GM13977 (cell line): ENCODE measurements around the gene C1QTNF6.
A peak's percentile ranks its signal among the peaks of the same experiment; 100 is the strongest.
"Not testable (repeated sequence)": the region's sequence is repeated elsewhere in the genome, so short reads cannot be mapped to it uniquely, and the experiment has no call there.

Source experiments
- DNase-seq: peaks from one replicate; pipeline ENCODE4 v3.0.0; 2012; ENCODE audit warnings: low spot score
- in situ Hi-C: fragments of 300-500 bp; cut with MboI; formaldehyde crosslinking; loops from one replicate; pipeline ENCODE4 v1.12.0; 2022; ENCODE audit warnings: low sequenced_read_pairs, low pct_unique_long_range_greater_than_20kb, mixed read lengths, inconsistent platforms; ENCODE audit not compliant: unreplicated experiment
- TF ChIP-seq, protein P1 (sequence below): IDR thresholded peaks from 2 replicates; pipeline ENCODE4 v1.5.1; 2012; ENCODE audit warnings: mild to moderate bottlenecking, control low read depth; ENCODE audit not compliant: insufficient read depth; ENCODE audit errors: extremely low read depth, missing control alignments

The C1QTNF6 gene

GRCh38 chr22:37171662-37172061, 16.4 kb downstream of the C1QTNF6 start:
- DNase-seq: no peak
- TF ChIP-seq, protein P1, sequence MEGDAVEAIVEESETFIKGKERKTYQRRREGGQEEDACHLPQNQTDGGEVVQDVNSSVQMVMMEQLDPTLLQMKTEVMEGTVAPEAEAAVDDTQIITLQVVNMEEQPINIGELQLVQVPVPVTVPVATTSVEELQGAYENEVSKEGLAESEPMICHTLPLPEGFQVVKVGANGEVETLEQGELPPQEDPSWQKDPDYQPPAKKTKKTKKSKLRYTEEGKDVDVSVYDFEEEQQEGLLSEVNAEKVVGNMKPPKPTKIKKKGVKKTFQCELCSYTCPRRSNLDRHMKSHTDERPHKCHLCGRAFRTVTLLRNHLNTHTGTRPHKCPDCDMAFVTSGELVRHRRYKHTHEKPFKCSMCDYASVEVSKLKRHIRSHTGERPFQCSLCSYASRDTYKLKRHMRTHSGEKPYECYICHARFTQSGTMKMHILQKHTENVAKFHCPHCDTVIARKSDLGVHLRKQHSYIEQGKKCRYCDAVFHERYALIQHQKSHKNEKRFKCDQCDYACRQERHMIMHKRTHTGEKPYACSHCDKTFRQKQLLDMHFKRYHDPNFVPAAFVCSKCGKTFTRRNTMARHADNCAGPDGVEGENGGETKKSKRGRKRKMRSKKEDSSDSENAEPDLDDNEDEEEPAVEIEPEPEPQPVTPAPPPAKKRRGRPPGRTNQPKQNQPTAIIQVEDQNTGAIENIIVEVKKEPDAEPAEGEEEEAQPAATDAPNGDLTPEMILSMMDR: no peak
- in situ Hi-C loops: no loop called here

DNA sequence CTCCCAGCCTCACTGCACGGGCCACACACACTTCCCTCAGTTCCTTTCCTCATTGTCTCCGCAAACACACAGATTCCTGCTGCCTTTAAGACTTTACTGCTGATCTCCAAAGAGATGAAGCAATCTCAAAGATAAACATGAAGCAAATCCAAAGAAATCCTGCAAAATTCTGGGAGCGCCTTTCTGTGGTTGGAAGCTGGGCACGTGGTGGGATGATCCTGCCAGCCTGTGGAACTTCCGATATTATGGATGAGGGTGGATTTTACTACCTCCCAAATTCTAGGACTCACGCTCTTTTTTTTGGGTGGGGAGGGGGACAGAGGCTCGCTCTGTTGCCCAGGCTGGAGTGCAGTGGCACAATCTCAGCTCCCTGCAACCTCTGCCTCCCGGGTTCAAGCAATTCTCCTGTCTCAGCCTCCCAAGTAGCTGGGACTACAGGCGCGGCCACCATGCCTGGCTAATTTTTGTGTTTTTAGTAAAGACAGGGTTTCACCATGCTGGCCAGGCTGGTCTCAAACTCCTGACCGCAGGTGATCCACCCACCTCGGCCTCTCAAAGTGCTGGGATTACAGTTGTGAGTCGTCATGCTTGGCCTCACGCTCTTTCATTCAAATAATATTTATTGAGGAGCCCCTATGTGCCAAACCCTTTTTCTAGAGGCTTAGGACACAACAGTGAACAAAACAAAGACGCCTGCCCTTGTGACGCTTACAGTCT, 17.2 kb downstream of the C1QTNF6 start:
- DNase-seq, in situ Hi-C loops: not testable (repeated sequence)

DNA sequence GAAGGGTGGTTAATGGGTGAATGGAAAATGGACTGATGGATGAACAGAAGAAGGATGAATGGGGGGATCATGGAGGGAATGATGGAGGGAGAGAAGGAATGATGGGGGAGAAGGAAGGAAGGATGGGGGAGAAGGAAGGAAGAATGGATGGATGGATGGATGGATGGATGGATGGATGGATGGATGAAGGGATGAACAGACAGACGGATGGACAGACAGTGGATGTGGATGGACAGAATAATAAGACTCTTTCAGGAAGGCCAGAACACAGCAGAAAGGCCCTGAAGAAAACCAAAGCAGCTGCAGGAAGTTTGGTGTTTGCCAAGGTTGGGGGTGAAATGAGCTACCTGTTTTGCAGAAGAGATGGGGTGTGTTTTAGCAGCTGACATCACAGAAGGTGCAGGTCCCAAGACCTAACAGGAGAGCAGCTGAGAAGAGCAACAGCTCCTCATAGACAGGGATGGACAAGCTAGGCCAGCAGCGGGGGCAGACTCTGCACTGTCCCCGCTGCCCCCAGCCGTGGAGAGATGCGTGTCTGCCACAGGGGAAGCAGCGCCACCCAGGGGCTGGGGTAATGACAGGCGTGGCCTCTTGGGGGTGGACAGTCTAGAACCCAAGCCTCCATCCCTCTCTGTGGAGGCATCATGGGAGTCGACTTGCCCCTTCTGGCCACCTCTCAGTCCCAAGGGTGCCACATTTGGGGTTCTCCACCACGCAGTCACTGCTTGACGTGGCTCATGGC, 17.9 kb downstream of the C1QTNF6 start:
- no peak for DNase-seq
- TF ChIP-seq, protein P1: peak; percentile 14
- in situ Hi-C loops: no loop called here

GRCh38 chr22:37169406-37169805, 18.6 kb downstream of the C1QTNF6 start:
- in situ Hi-C loops: no loop called here
- no peak for DNase-seq
- TF ChIP-seq, protein P1: no peak

DNA sequence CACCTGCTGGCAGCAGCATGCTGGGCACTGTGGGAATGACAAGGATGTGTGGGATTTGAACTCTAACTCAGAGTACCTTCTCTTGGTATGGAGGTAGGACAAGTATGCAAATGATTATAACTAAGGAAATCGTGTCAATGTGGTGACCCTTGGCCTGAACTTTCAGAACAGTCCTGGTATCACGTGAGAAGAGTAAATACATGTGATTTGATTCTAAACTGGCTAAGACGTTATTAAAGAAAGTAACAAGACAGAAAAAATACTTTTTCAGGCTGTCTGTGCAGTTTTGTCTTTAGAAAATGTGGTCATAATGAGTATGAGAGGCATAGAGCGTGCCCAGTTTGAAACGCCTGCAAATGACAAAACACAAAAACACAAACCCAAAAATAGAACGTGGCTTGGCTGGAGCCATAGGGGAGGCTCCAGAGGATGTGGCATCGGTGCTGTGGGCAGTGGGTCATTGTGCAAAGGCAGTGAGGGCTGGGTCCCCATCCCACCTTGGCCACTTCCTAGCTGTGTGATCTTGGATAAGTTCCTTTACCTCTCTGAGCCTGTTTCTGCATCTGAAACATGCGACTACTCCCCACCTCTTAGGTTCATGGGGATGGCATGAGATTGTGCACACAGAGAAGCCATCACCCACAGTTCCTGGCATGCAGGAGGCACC, 19.9 kb downstream of the C1QTNF6 start:
- DNase-seq: no peak
- TF ChIP-seq, protein P1: no peak
- in situ Hi-C loops: no loop called here

DNA sequence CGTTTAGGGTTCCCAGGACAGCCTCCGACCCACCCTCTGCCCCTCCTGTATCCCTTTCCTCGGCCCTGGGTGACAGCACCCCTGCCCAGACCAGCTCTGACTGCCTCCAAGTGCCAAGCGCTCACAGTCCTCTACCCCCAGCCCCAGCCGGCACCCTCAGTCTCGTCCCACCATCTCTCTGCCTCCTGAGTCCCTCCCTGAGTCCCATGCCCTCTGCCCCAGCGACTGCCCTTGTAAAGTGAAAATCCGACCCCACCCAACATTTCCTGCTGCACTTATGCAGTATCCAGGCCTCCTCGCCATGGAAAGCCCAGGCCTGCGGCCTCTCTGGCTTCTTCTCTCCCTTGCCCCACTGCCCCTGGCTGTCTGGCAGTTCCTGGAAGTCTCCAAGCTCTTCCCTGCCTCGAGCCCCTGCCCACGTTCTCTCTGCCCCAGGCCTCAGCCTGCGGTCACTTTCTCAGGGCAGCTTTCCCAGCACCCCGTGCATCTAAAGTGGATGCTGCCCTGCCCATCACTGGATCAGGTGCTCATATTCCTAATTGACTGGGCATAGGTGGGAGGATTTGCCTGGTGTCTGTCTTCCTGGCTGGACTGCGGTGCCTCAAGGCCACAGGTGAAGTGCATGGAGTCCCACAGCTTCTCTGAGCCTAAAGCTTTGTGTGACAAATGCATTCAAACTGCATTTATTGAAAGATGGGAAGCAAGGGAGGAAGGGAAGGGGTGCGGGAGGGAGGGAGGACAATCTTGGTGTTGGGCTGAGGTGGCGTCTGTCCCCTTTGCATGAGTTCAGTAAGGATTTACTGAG, 20.7 kb downstream of the C1QTNF6 start:
- no peak for DNase-seq
- TF ChIP-seq, protein P1: no peak
- in situ Hi-C loops: no loop called here
